ENCODE results near the gene CERS1.

Gene CERS1, protein sequence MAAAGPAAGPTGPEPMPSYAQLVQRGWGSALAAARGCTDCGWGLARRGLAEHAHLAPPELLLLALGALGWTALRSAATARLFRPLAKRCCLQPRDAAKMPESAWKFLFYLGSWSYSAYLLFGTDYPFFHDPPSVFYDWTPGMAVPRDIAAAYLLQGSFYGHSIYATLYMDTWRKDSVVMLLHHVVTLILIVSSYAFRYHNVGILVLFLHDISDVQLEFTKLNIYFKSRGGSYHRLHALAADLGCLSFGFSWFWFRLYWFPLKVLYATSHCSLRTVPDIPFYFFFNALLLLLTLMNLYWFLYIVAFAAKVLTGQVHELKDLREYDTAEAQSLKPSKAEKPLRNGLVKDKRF

DNA sequence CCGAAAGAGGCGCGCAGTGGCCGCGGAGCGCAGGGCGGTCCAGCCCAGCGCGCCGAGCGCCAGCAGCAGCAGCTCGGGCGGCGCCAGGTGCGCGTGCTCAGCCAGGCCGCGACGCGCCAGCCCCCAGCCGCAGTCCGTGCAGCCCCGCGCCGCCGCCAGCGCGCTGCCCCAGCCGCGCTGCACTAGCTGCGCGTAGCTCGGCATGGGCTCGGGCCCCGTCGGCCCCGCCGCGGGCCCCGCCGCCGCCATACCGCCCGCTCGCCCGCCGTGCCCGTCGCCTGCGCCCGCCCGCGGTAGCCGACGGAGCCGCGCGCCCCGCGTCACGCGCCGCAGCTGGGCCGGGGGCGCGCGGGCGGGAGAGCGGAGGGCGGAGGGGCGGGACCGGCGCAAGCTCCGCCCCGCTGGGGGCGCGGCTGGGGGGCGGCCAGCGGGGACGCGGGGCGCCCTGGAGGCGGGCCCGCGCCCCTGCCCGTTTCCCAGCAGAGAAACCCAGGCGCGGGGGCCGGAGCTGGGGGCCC lies at the start of gene CERS1:
CERS1 (minus strand) TSS at position 335 of the 518 bp plus-strand sequence; CDS start at position 249, 86 bp downstream.
- no peak for DNase-seq

DNA sequence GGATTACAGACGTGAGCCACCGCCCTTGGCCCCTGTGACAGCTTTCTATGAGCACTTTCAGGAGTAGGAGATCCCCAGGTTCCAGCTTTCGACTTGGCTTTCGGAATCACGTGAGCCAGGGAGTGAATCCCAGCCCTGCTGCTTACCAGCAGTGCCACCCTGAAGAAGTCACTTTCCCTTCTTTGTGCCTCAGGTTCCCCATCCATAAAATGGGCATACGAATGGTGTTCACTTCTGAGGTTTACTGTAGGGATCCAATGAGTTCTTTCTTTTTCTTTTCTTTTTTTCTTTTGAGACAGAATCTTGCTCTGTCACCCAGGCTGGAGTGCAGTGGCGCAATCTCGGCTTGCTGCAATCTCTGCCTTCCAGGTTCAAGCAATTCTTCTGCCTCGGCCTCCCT lies 49.3 kb upstream of the CERS1 start:
- DNase-seq: no peak

- DNase-seq: no peak
These were observed 47.5 kb upstream of the CERS1 start for GRCh38 chr19:18943465-18943864.

DNA sequence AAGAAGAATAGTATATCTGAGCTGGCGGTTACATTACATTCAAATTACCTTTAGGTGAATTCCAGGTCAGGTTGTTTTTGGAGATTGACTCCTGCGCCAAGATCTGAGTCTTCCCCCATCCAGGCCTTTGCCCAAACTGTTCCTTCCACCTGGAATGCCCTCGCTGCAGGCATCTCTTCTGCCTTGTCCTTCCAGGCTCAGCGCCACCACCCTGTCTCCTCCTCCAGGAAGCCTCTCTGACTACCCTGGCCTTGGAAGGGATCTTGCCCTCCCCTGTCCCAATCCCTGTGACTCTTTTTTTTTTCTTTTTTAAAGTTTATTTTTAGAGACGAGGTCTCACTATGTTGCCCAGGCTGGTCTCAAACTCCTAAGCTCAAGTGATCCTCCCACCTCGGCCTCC lies 46.7 kb upstream of the CERS1 start:
- no peak for DNase-seq

DNA sequence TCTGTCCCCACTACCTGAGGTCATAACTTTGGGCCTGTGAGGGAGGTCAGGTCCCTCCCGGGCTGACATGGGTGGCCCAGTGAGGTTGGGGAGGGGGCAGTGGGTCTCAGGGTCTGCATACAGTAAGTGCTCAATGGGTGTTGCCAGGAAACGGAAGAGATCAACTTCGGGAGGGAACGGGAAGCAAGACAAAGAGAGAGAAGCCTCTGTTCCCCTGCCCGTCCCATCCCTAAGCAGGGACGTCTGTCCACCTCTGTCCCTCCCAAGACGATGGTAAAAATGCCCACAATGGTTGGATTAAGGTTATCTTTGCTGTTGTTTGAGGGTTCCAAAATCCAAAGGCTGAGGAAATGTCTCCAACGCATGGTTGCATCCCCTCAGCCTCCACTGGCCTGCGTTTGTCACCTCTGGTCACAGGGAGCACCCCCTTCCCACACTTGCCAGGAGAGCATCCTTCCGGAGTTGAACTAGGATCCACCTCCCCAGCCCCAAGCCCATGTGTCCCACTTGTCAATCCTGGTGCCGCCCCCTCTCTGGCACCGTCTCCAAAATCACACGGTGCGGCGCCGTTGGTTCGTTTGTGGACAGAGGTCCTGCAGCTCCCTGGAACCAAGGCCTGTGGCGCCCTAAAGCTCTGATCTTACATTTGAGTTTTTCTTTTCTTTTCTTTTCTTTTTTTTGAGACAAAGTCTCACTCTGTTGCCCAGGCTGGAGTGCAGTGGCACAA lies 45.8 kb upstream of the CERS1 start:
- no peak for DNase-seq

DNA sequence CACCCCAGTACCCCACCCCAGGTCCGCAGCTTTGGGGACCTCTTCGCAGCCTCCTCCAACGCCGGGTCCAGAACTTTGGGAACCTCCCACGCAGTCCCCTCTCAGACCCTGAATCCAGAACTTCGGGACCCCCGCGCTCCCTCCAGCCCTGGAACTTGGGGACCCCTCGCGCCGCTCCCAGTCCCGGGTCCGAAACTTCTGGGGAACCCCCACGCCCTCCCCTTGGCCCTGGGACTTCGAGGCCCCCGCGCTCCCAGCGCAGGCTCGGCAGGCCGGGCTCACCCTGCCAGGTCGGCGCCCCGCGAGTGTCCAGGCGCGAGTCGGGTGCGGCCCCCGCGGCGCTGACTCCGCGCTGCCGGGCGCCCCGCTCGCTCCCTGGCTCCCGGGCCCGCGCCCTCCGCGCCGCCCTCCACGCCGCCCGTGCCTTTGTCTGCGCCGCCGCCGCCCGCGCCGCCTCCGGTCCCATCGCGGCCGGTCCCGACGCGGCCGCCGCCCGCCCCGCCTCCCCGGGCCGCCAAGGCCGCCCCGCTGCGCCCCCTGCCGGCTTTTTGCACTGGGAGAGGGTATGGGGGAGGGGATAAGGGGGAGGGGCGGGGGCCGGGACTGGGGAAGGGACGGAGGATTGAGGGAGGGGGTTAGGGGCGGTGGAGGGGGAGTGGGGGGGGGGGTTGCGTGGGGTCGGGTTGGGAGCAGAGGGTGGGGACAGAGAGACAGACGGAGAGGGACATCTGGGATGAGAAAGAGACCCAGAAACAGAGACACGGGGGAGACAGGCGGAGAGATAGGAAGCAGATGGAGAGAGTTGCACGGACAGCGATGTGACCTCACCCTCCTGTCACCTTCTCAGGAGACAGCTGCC lies 45.0 kb upstream of the CERS1 start, which contains the start of gene HOMER3:
HOMER3 (minus strand) TSS at position 449 of the 859 bp plus-strand sequence. CDS start 2,235 bp downstream, outside the sequence.
- DNase-seq: peak; percentile 26

DNA sequence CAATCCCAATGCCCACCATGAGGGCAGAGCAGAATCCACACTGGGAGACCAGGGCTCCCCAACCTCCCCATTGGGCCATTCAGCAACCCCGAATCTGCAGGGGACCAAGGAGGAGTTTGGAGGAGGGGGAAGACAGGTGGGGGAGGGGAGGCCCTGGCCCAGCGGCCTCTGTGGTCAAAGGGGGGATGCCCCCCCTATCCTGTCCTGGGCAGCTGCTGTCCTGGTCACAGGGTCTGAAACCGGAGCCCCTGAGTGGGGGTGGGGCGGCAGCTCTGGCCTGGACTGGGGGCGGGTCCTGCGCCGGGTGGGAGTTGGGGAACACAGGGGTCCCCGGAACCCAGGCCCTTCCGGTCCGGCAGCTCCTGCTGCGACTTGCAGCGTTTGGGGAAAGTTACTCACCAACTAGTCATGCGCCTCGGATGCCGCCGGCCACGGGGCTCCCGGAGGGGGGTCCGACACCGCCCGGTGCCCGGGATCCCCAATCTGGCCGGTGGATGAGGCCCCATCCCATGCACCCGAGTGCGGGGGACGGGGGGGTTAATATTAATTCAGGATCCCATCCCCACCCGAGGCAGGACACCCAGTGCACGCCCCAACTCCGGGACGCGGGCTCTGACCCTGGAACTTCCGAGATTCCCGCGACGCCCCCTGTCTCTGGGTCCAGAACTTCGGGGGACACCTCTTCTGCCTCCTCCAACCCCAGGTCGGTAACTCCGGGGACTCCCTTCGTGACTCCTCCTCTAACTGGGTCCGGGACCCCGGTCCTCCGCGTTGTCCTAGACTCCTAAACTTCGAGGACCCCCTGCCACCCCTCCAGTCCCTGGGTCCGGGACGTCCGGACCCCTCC lies 44.2 kb upstream of the CERS1 start:
- DNase-seq: no peak

DNA sequence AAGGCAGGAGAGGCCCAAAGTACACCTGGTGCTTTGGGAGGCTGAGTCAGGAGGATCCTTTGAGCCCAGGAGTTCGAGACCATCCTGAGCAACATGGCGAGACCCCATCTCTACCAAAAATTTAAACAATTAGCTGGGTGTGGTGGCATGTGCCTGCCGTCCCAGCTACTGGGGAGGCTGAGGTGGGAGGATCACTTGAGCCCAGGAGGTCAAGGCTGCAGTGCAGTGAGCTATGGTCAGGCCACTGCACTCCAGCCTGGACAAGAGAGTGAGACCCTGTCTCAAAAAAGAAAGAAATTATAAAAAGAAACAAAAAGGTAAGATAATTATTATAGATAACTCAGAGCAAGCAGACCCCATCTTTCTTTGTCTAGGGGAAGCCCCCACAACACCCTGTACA lies 43.2 kb upstream of the CERS1 start:
- no peak for DNase-seq

DNA sequence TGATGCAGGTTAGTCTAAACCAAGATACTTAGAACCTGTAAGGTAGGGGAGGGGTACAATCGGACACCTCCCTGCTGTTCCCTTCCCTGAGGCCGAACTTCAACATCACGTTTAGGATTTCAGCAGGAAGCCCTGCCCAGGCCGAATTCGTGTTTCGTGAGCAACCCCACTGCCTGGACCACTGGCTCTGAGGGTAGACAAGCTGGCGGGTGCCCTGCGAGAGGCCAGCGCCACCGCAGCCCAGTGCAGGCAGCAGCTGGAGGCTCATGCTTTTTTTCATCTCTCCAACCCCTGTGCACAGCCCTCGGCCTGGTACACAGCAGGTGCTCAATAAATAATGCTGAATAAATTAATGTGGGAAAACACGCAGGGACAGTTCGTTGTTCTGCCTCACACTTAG lies 37.3 kb upstream of the CERS1 start:
- no peak for DNase-seq

- DNase-seq: no peak
These were observed 36.4 kb upstream of the CERS1 start for GRCh38 chr19:18932216-18932841.

- DNase-seq: no peak
These were observed 35.6 kb upstream of the CERS1 start for GRCh38 chr19:18931316-18932162.

GRCh38 chr19:18929311-18929710 lies 33.4 kb upstream of the CERS1 start:
- no peak for DNase-seq

GRCh38 chr19:18928018-18928805 lies 32.3 kb upstream of the CERS1 start:
- DNase-seq: no peak

- no peak for DNase-seq
These were observed 28.8 kb upstream of the CERS1 start for GRCh38 chr19:18924684-18925213.

DNA sequence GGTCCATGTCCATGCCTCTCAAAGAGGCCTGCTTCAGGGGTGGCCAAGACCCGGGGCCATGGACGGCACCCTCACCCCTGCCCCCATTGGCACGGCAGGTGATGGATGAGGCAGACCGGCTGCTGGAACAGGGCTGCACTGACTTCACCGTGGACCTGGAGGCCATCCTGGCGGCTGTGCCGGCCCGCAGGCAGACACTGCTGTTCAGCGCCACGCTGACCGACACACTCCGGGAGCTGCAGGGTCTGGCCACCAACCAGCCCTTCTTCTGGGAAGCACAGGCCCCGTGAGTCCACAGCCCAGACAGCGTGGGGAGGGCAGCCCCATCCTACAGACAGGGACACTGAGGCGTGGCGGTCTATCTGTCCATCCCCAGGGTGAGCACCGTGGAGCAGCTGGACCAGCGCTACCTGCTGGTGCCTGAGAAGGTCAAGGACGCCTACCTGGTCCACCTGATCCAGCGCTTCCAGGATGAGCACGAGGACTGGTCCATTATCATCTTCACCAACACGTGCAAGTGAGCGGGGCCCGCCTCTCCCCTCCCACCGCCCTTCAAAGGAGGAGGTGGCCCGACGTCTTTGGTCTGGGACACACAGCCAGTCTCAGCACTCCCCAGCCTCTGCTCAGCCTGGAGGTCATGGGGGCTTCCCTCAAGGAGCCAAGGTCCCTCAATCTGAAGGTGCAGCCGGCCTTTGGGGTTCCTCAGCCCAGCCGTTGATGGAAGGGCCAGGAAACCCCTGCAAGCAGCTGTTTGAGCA lies 26.4 kb upstream of the CERS1 start:
- no peak for DNase-seq

DNA sequence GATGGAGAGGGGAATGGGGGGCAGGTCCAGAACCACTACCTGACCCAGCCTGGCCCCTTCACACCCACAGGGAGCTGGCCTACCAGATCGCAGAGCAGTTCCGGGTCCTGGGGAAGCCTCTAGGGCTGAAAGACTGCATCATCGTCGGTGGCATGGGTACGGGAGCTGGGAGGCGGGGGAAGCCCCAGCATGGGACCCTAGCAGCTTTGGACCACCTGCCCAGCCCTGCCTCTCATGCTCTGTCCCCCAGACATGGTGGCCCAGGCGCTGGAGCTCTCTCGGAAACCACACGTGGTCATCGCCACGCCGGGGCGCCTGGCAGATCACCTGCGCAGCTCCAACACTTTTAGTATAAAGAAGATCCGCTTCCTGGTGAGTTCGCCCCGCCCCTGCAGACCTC lies 25.6 kb upstream of the CERS1 start:
- no peak for DNase-seq

DNA sequence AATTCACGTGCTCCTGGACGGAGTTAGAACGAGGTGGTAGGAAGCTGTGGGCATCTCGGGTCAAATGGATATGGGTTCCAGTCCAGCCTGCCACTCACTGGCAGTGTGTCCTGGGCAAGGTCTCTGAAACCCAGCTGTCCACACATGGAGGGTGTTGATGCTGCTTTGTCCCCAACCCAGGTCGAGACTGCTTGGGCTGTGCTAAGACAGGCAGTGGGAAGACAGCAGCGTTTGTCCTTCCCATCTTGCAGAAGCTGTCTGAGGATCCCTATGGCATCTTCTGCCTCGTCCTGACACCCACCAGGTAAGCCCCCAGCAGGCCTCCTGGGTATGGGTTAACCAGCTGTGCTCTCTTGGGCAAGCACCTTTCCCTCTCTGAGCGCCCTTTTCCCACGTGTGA lies 24.4 kb upstream of the CERS1 start:
- DNase-seq: no peak

DNA sequence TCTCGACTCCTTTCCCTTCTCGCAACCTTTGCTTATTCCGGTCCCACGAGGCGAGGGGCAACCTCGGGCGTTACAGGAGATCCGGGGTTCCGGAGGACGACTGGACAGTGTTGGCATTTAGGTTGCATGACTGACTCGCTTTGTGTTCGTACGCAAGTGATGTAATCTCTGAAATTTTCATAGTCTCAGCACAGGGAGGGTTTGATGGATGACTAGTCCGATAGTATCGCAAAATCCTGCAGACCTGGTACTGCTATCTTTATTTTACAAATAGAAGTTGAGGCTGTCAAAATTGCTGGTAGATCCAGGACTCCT lies 23.9 kb upstream of the CERS1 start:
- DNase-seq: no peak

Data from NCI-H774 (cell line).